DOHH2 (cell line): ENCODE data around the gene GLI2.

Experiments
- CTCF ChIP-seq: fragments of 200-600 bp; sonication (generic); IDR thresholded peaks from one replicate; pipeline ENCODE4 v1.5.1; 2014; ENCODE audit warnings: antibody characterized with exemption, mild to moderate bottlenecking, low read depth, low read length; ENCODE audit not compliant: poor library complexity, severe bottlenecking
- EZH2phosphoT487 ChIP-seq: fragments of 200-600 bp; sonication (generic); IDR thresholded peaks from 2 replicates; pipeline ENCODE4 v1.6.1; 2017; ENCODE audit warnings: borderline replicate concordance, mild to moderate bottlenecking, antibody characterized with exemption, low read length, moderate library complexity, mixed read lengths

- no peak for TF ChIP-seq CTCF
- TF ChIP-seq EZH2phosphoT487: no peak
Measured at GRCh38 chr2:120722246-120722567, 13.5 kb upstream of the GLI2 start.
